Adrenal gland (tissue), 5 donors: ENCODE data around the gene GPR65.

ENCODE experiments used
- CTCF ChIP-seq, 6 experiments: fragments of 450-650 bp in 4 of 6; fragments of 200-600 bp in 2 of 6; sonication (generic) in 1 of 6; IDR thresholded peaks; 1 replicate in 5 of 6; 2 replicates in 1 of 6; pipeline versions ENCODE4 v1.5.1 to v1.8.0; 2016 to 2021; ENCODE audit warnings: antibody characterized with exemption in 6 of 6, mild to moderate bottlenecking in 2 of 6, moderate library complexity in 1 of 6
- POLR2A ChIP-seq, 2 donors: fragments of 450-650 bp; IDR thresholded peaks; one replicate each; pipeline ENCODE4 v1.6.1; 2017; ENCODE audit warnings: antibody characterized with exemption in 2 of 2, mild to moderate bottlenecking in 2 of 2, moderate library complexity in 1 of 2
- donor health status: DM: no; HTN: no; CAD: no.

DNA sequence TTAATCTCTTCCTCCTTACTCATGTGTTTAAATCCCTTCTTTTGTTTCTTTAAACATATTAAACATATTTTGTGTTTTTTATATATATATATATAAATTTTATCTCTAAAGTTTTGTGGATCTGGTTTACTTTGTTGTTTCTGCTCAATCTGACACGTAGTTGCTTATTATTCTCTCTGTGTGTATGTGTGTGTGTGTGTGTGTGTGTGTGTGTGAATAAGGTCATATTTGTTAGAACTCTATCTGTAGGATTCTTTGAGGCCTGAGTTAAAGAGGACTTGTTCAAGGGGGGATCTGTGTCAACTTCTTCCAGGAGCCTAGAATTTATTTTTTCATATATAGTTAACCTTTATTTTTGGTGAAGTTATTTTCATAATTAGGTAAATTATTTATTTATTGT is 2.7 kb downstream of the GPR65 start:
- TF ChIP-seq POLR2A (IDR thresholded peaks at IDR 0.05) = no peak
- no peak for TF ChIP-seq CTCF (IDR thresholded peaks at IDR 0.05)
